Right lobe of liver (tissue), 4 donors: ENCODE results near the gene OPN1MW2.
"Not testable (repeated sequence)": the region's sequence is repeated elsewhere in the genome, so short reads cannot be mapped to it uniquely, and the experiment has no call there.

Source experiments
- POLR2A ChIP-seq: fragments of 450-650 bp; IDR thresholded peaks from one replicate; pipeline ENCODE4 v1.6.1; 2017; ENCODE audit warnings: antibody characterized with exemption, mild to moderate bottlenecking
- TF ChIP-seq, protein P1 (sequence below), 4 donors: fragments of 200-600 bp in 3 of 4; fragments of 450-650 bp in 1 of 4; IDR thresholded peaks; one replicate each; pipeline versions ENCODE4 v1.5.1 to v1.8.0; 2016 to 2022; ENCODE audit warnings: antibody characterized with exemption in 4 of 4, mild to moderate bottlenecking in 2 of 4
- donor health status: DM: no; HTN: no; CAD: no.
- donor health status: DM: no; HTN: no; CAD: no.
- donor health status: DM: no; HTN: yes; CAD: no.

DNA sequence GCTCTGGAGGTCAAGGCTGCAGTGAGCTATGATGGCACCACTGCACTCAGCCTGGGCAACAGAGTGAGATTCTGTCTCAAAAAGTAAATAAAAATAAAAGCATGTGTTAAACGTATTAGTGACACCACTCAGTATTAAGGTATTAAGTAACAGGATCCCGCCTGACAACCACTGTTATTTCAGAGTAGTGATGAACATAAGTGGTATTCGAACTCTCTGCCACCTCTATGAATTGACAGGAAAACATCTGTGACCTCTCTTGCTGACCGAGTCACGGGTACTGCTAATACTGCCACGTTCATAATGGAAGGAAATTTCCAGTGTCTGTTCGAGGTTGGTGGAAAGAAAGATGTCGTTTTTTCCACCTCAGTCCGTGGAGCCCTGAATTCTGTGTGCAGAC is 7.2 kb downstream of the OPN1MW2 start:
- TF ChIP-seq, protein P1, sequence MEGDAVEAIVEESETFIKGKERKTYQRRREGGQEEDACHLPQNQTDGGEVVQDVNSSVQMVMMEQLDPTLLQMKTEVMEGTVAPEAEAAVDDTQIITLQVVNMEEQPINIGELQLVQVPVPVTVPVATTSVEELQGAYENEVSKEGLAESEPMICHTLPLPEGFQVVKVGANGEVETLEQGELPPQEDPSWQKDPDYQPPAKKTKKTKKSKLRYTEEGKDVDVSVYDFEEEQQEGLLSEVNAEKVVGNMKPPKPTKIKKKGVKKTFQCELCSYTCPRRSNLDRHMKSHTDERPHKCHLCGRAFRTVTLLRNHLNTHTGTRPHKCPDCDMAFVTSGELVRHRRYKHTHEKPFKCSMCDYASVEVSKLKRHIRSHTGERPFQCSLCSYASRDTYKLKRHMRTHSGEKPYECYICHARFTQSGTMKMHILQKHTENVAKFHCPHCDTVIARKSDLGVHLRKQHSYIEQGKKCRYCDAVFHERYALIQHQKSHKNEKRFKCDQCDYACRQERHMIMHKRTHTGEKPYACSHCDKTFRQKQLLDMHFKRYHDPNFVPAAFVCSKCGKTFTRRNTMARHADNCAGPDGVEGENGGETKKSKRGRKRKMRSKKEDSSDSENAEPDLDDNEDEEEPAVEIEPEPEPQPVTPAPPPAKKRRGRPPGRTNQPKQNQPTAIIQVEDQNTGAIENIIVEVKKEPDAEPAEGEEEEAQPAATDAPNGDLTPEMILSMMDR (IDR thresholded peaks at IDR 0.05): not testable (repeated sequence)
- TF ChIP-seq POLR2A: not testable (repeated sequence)
